ENCODE results near the gene ZNF423.

DNA sequence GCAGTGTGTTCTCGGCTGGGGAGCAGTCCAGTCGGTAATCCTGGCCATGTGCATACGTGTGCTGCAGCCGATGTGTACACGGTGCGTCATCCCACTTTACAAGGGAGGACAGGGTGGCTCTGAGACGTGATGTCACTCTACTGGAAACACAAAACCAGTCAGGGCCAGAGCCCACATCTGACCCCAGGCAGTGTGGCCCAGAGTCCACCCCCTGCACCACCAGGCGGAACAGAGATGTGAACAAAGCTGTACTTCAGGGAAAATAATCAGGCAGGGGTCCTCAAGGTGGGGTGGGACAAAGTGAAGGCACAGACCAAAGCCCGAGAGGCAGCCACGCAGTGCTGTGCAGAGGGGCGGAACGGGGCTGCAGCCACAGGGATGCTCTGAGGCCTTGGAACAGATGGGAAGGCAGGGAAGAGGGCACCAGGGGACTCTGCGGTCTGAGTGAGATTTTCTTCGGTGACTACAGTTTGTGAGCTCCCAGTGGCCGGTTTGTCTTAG lies 181.5 kb downstream of the ZNF423 start:
- TF ChIP-seq, protein P1, sequence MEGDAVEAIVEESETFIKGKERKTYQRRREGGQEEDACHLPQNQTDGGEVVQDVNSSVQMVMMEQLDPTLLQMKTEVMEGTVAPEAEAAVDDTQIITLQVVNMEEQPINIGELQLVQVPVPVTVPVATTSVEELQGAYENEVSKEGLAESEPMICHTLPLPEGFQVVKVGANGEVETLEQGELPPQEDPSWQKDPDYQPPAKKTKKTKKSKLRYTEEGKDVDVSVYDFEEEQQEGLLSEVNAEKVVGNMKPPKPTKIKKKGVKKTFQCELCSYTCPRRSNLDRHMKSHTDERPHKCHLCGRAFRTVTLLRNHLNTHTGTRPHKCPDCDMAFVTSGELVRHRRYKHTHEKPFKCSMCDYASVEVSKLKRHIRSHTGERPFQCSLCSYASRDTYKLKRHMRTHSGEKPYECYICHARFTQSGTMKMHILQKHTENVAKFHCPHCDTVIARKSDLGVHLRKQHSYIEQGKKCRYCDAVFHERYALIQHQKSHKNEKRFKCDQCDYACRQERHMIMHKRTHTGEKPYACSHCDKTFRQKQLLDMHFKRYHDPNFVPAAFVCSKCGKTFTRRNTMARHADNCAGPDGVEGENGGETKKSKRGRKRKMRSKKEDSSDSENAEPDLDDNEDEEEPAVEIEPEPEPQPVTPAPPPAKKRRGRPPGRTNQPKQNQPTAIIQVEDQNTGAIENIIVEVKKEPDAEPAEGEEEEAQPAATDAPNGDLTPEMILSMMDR (conservative IDR thresholded peaks at IDR 0.05 in 1 of 2, IDR thresholded peaks at IDR 0.05 in 1 of 2; ENCODE audit: extremely low read depth in 1 of 2, insufficient read depth in 1 of 2, low read depth in 1 of 2, low read length in 2 of 2), result no peak
- no peak for TF ChIP-seq EZH2 (IDR thresholded peaks at IDR 0.05; ENCODE audit: borderline replicate concordance, low read length)
